NCI-H2196 (cell line): ENCODE results near the gene TM9SF1.
A peak's percentile ranks its signal among the peaks of the same experiment; 100 is the strongest.
"Not testable (repeated sequence)": the region's sequence is repeated elsewhere in the genome, so short reads cannot be mapped to it uniquely, and the experiment has no call there.

ENCODE experiments used
- DNase-seq: peaks from one replicate; lab custom pipeline; 2025; ENCODE audit not compliant: unreplicated experiment; lab: John Stamatoyannopoulos, UW

TM9SF1 gene

GRCh38 chr14:24226473-24226872 lies 31.2 kb upstream of the TM9SF1 start:
- no peak for DNase-seq

GRCh38 chr14:24224618-24225071 lies 29.4 kb upstream of the TM9SF1 start:
- no peak for DNase-seq

GRCh38 chr14:24222987-24223386 lies 27.7 kb upstream of the TM9SF1 start:
- DNase-seq, result not testable (repeated sequence)

GRCh38 chr14:24219521-24219920 lies 24.3 kb upstream of the TM9SF1 start:
- no peak for DNase-seq

- no peak for DNase-seq
Measured at GRCh38 chr14:24219080-24219479, 23.8 kb upstream of the TM9SF1 start.

GRCh38 chr14:24216876-24217275 lies 21.6 kb upstream of the TM9SF1 start:
- not testable (repeated sequence) for DNase-seq

GRCh38 chr14:24216345-24216699 lies 21.1 kb upstream of the TM9SF1 start:
- no peak for DNase-seq

- DNase-seq, result peak; percentile 90
Measured at GRCh38 chr14:24215495-24216344, 20.5 kb upstream of the TM9SF1 start, which contains the start of gene MDP1. Gene MDP1 (minus strand): TSS chr14:24216066. CDS start chr14:24215955, 111 bp downstream.

GRCh38 chr14:24213866-24214662 lies 18.8 kb upstream of the TM9SF1 start:
- no peak for DNase-seq

- DNase-seq, result peak; percentile 96
Measured at GRCh38 chr14:24212924-24213865, 18.0 kb upstream of the TM9SF1 start, which contains the start of gene CHMP4A. Gene CHMP4A (minus strand): TSS chr14:24213488. CDS start chr14:24213439, 49 bp downstream.

GRCh38 chr14:24211311-24211710 lies 16.1 kb upstream of the TM9SF1 start:
- no peak for DNase-seq

GRCh38 chr14:24207625-24208024 lies 12.4 kb upstream of the TM9SF1 start:
- DNase-seq, result no peak

- no peak for DNase-seq
Measured at GRCh38 chr14:24207104-24207551, 11.9 kb upstream of the TM9SF1 start.

- DNase-seq, result no peak
Measured at GRCh38 chr14:24206260-24207103, 11.2 kb upstream of the TM9SF1 start.

GRCh38 chr14:24204163-24205146 lies 9.2 kb upstream of the TM9SF1 start:
- DNase-seq, result no peak

GRCh38 chr14:24203249-24203886 lies 8.1 kb upstream of the TM9SF1 start:
- not testable (repeated sequence) for DNase-seq

- not testable (repeated sequence) for DNase-seq
Measured at GRCh38 chr14:24202538-24202937, 7.3 kb upstream of the TM9SF1 start.
